Cardiac septum (tissue), 1 donor: ENCODE measurements around the gene EHMT1. TPM values are rescaled to one million over a fixed set of nuclear protein-coding genes. Genes with fewer than 3 reads are reported as not detected.
"Not testable (repeated sequence)": the region's sequence is repeated elsewhere in the genome, so short reads cannot be mapped to it uniquely, and the experiment has no call there.

Source experiments
- DNase-seq: peaks from one replicate; pipeline ENCODE4 v3.0.0-alpha.2; 2020; ENCODE audit warnings: low spot score
- intact Hi-C: fragments of 100-400 bp; cut with DNase I; formaldehyde crosslinking; loops from one replicate; pipeline ENCODE4 v1.14.0; 2022
- total RNA-seq: library from RNA; stranded (reverse); fragmentation: NEBNext Ultra II Directional; extraction: Animal tissue kit (Norgen Biotek cat#: 25700); gene quantifications from one replicate; pipeline ENCODE4 v1.2.1, GENCODE V29; 2021
- donor health status: DM: no; HTN: no; CAD: no.

The EHMT1 gene
- total RNA-seq, 1 donor from 2014 or later: 39.8 TPM

DNA sequence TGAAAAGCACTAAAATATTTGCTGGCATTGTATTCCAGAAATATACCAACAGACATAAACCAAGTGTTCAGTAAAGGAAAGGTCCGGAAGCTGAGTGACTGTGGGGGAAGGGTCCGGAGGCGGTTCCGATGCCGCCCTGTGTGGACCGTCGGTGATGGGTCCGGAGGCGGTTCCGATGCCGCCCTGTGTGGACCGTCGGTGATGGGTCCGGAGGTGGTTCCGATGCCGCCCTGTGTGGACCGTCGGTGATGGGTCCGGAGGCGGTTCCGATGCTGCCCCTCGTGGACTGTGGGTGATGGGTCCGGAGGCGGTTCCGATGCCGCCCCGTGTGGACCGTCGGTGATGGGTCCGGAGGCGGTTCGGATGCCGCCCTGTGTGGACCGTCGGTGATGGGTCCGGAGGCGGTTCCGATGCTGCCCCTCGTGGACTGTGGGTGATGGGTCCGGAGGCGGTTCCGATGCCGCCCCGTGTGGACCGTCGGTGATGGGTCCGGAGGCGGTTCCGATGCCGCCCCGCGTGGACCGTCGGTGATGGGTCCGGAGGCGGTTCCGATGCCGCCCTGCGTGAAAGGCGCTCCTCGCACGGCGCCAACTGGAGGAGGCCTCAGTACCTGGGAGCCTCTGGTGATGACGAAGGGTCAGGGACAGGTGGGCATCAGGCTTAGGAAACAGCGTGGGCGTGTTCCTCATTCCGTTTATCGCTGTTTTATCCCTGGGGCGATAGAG is 191.1 kb downstream of the EHMT1 start:
- DNase-seq: not testable (repeated sequence)

DNA sequence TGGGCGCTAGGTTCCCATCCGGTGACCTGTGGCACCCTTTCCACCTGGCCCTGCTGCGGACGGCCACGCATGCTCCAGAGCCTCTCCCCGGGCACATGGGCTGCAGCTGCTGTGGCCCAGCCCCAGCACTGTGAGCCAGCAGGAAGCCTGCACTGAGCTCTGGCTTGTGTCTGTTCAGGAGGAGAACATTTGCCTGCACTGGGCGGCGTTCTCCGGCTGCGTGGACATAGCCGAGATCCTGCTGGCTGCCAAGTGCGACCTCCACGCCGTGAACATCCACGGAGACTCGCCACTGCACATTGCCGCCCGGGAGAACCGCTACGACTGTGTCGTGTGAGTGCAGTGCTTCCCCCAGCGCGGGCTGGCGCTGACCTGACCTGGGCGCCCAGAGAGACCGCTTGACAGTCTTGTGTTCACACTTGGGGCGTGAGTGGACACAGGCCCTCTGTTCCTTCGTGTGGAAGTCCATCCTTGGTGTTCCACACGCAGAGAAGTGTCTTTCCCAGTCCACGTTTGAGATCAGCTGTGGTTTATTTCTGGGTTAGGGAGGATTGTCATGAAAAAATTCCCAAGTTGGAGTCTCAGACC is 192.6 kb downstream of the EHMT1 start:
- DNase-seq: peak; percentile 43

More for the DNA sequence above, 191.1 kb downstream of the EHMT1 start:
- intact Hi-C loops: not testable (repeated sequence)

DNA sequence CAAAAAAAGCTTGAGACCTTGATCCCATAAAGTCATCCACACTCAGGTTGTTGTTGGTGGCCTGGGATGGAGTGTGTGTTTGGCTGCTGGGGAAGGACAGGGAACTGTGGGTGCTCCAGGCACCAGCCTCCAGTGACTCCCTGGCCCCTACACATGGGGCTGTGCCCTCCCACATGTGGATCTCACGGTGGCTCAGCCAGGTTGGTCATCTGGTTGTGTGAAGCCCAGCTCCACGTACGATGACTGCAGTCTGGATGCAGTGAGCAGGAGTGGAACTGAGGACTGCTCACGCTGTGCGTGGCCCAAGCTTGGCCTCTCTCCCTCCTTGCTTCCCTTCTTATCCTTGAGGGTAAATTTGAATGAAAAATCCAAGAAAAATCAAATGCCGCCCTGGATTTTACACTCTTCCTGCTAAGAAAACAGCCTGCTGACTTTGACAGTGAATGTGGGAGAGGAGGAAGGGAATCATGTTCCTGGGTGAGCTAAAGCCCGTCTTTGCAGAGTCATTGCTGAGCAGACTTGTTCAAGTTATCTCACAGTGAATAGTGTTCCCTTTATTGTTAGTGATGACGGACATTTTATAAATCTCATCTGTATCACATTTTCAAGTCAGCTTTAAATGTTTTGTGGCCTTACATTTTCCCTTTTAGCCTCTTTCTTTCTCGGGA is 193.7 kb downstream of the EHMT1 start:
- no peak for DNase-seq
- intact Hi-C loops: no loop called here

More for the DNA sequence above, 192.6 kb downstream of the EHMT1 start:
- intact Hi-C loops: no loop called here

DNA sequence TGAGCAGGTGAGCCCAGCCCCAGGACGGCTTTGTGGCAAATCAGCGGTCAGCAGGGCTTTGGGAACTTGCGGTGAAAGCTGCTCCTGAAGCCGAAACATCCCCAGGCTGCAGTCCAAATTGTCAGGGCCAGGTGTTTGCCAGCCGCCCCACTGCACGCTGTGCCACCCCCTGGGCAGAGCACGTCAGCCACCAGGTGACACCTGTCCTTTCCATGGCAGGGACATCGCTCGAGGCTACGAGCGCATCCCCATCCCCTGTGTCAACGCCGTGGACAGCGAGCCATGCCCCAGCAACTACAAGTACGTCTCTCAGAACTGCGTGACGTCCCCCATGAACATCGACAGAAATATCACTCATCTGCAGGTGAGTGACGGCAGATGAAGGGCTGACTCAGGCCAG is 194.4 kb downstream of the EHMT1 start:
- no peak for DNase-seq
- intact Hi-C loops: no loop called here

DNA sequence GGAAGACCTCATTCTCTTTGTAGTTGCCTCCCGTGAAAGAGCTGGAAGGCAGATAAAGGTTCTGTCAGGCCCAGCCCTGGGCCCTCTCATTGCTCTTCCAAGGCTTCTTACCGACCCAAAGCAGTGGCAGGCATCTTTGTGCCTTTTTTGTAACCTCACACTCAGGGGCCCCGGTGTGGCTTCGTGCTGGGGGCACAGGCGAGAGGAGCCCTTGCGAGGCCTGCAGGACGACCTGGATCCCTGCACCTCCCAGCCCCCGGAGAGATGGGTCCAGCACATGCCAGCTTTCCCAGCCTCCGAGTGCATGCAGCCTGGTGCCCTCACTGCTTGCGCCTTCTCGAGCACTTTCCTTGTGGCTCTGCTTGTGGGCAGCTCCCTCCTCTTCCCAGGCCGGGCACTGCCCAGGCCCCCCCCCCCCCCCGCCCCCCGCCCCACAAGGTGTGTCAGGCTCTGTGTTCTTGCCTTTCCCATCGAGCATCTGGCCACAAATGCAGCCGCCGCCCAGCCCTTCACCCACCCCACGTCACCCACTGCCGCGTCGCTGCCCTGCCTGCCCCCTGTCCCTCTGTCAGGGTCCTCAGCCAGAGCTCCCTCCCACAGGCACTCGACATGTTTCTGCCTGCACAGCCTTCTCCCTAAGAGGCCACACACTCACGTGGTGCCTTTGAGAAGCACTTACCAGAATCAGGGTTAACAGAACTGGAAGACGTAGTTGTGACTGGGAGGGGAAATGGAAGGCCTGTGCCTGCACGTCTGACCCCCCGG is 195.0 kb downstream of the EHMT1 start:
- intact Hi-C loops: no loop called here
- peak; percentile 38 for DNase-seq

DNA sequence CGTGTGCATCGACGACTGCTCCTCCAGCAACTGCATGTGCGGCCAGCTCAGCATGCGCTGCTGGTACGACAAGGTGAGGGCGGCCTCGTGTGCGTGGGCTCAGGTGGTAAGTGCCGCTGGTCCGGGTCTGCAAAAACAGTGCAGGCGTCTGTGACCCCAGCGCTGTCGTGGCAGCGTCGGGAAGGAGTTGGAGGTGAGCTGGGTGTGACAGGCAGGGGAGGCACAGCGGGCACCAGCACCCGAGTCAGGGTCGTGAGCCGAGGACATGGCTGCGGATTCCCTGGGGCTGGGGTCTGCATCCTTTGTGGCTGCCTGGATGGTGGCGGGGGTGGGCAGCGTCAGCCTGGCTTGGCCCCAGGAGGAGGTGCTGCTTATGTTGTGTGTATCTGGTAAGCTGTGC is 195.6 kb downstream of the EHMT1 start:
- intact Hi-C loops: no loop called here
- no peak for DNase-seq

DNA sequence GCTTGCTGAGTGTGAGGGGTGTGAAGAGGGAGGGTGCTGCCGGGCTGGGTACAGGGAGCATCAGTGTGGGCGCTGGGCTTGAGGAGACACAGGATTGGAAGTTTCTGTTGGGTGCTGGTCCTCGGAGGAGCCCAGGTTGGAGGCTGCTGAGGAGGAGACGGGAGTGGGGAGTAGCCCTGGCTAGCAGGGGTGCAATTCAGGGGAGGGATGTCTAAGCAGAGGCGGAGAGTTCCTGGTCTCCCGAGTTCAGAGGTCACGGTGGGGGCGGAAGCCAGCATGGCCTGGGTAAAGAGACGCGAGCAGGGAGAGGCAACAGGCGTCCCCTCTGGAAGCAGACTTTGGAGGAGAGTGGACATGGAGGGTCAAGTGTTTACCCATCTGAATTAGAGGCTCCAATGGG is 196.0 kb downstream of the EHMT1 start:
- intact Hi-C loops: no loop called here
- peak; percentile 5 for DNase-seq

DNA sequence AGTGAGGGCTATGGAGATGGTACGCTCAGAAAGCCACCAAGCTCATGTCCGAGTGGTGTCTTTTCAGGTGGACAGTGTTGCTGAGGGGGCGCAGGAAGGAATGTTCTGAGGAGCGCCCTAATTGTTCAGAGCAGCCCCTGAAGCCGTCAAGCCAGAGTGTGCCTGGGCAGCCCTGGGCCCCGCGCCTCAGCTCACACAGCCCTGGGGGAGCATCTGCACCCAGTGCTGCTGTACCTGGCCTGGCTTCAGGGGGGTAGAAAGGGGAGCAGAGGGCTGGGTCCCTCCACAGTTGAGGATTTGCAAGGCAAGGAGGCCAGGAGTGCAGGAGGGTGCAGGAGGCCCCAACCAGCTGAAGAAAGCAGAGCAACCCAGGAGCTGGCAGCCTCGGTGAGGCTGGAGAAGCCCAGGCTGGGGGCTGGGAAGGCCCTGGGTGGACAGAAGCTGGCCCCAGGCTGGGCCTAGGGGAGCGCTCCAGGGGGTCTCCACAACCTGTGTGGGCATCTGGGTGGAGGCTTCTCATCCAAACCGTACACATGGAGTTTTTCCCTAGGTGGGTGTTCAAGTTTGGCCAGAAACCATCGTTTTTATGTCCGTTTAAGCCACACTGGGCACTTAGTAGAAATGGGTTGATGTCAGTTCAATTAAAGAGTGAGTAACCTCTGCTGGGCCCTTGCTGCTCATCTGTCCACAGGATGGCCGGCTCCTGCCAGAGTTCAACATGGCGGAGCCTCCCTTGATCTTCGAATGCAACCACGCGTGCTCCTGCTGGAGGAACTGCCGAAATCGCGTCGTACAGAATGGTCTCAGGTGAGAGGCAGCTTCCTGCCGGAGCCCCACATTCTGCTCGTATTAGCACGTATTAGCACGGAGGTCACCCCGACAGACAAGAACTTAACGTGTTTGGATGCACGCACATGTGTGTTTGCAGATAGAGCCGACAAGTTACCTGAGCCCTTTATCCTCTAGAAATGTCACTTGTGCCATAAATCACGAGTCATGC is 196.8 kb downstream of the EHMT1 start:
- intact Hi-C loops: no loop called here
- DNase-seq: peak; percentile 58

DNA sequence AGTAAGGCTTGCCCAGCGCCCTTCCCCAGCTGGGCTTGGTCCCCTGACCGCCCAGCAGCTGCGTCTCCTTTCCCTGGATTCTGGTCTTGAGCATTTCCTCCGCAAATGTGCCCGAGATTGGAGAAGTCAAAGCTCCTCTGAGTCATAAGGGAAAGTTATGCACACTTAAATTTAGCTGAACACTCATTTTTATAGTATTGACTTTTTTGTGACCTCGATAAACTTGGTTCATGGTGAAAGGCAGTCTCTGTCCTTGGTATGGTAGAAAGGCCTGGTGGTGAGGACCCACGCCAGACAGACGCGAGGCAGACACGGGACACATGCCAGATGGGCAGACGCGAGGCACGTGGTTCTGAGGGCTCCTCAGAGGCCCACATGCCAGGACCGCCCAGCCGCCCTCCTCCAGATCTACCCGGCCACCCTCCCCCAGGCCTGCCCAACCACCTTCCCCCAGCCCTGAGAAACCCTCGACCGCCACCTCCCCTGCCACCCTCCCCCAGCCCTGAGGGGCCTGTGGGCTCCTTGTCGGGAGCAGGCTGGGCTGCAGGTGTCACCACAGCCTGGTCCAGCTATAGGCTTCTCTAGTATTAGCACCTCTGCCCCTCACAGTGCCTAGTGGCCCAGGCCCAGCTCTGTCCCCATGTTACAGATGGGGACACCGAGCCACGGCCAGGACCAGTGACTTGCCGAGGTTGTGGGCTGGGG is 197.9 kb downstream of the EHMT1 start:
- peak; percentile 67 for DNase-seq
- intact Hi-C loops: no loop called here

DNA sequence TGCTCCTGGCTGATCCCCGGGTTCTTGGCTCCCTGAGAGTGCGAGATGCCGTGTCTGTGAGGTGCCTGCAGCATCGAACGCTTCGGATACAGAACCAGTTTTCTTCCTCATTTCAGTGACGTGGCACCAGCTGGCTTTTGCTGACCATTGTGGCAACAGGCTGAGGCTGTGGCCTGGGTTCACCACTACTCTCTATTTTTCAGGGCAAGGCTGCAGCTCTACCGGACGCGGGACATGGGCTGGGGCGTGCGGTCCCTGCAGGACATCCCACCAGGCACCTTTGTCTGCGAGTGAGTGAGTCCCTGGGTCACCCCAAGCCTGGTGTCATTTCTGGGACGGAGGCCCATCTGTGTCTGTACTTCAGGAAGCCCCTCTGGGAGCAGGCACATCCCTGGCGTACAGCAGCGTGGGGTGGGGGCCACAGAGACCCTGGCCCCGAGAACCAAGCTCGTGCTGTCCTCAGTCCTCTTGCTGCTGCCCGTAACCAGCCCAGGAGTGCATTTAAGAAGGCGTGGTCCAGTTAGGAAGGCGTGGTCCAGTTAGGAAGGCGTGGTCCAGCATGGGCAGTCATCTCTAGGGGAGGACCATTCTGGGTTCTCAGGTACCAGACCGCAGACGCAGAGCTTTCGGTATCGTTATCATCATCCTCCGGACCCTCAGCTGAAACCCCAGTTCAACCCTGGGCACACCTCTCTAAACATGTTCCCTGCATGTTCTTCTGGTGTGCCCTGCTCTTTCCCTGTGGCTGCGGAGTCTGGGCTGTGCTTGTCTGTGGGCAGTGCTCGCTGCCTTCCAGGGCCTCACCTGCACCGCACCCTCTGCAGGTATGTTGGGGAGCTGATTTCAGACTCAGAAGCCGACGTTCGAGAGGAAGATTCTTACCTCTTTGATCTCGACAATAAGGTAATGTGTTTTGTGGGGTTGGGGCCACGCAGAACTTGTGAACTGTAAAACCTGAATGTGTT is 198.7 kb downstream of the EHMT1 start:
- intact Hi-C loops: no loop called here
- peak; percentile 65 for DNase-seq

DNA sequence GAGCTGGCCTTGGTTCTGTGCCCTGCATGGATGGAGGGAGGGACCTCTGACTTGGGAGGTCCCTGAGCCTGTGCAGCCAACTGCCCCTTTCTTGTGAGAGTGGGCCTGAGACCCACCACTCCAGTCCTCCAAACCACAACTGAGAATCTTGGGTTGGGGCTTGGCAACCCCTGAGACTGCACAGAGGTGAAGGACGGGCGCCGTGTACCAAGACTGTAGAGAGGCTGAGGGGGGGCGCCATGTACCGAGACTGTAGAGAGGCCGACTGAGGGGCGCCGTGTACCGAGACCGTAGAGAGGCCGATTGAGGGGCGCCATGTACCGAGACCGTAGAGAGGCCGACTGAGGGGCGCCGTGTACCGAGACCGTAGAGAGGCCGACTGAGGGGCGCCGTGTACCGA is 199.5 kb downstream of the EHMT1 start:
- DNase-seq: no peak
- intact Hi-C loops: no loop called here

DNA sequence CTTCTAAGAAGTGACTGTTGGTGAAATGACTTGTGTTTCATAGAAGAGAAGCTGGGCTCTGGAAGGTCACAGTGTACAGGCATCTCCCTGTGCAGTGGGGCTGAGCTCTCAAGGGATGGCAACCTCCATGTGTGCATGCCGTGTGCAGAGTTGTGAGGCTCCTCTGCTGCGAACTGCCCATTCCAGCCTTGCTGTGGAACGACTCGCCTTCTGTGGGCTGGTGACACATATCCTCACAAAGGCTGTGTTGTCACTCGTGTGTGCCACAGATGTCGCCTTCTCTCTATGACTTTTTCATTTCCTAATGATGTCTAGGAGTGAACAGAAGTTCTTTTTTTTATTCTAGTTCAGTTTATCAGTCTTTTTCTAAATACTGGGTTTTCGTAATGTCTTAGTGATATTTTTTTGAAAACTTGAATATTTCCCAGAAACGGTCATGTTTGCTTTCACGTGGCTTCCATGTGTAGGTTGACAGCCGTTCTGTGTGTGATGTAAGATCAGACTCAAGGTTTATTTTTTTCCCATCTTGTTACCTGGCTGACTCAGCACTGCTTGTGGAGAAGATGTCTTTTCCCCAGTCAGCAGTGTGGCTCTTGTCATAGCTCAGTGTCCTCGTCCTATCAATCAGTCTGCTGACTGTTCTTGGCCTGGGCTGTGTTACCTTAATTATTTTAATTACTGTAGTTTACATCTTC is 201.5 kb downstream of the EHMT1 start:
- intact Hi-C loops: no loop called here
- peak; percentile 12 for DNase-seq

DNA sequence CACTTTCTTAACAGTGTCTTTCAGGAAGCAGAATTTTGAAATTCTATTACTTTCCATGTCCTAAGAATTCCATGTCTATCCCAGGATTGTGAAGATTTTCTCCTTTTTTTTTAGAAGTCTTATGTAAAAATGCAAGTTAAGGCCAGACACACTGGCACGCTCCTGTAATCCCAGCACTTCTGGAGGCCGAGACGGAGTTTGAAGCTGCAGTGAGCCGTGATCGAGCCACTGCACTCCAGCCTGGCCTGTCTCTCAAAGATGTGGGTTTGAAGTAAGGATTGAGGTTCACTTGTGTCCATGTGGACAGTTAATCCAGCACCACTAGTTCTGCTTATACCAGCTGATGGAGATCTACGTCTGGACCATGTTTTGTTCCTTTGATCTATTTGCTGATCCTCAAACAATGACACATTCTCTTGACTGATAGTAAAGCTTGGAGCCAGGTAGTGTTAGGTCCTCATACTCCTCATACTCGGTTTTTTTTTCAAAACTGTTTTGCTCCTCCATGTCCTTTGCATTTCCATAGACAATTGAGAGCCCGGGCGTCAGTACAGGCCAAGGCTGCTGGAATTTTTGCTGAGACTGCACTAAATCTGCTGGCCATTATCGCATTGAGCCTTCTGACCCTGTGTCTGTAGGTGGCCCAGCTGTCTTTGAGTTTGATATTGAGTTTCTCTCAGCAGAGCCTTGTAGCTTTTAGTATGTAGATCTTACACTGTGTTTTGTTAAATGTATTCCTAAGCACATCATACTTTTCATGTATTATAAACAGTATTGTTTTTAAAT is 205.4 kb downstream of the EHMT1 start:
- DNase-seq: peak; percentile 35
- intact Hi-C loops: no loop called here

DNA sequence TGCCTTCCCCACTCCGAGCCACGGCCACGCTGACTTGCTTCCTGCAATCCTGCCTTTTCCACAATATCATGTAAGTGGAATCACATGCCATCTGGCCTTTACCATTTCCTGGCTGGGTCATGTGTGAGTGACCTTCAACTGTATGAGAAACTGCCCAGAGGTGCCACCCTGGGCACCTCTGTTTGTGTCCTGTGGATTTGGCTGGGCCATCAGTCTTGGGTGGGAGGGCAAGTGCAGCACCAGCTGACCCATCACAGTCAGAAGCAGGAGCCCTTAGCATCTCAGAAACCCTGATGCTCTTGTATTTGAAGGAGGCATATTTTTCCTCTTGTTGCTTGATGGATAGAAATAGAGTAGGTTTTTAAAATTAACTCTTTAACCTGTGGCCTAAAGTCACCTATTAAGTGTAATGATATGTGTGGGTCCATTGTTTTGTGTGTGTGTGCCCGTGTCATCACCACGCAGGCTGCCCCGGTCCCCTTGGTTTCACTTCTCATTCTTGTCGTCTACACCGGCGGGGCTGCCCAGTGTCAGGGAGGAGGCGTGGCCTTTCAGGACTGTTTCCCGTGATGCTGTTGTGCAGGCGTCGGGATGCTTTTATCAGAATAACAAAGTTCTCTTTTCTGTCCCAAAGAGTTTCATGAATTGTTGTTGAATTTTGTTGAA is 206.7 kb downstream of the EHMT1 start:
- DNase-seq: peak; percentile 27
- intact Hi-C loops: no loop called here

DNA sequence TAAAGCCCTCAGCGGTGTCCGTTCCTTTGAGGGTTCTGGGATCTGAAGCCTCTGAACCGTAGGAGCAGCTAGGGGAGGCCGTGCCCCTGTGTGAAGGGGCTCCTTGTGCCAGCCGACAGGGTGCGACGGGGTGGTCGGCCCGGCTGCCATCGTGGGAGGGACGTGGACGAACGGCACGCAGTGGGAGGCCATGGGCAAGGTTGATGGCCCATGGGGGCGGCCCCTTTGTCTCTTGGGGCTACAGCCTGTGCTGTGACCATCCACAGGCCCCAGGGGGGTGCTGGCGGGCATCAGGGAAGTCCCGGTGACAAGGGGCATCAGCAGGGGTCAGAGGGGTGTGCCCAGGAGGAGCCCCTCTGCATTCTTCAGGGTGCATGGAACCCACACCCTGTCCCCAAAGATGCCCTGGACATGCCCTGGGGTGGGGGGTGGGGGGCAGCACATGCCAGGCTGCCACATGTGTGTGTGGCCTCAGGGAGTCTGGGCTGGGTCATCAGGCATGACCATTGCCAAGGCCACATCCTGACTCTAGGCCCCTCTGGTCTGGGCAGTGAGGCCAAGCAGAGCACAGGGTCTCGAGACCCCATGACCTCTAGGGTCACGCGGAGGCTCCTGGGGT is 209.2 kb downstream of the EHMT1 start:
- intact Hi-C loops: no loop called here
- DNase-seq: peak; percentile 59
